ENCODE measurements around the gene YJU2. TPM values are rescaled to one million over a fixed set of nuclear protein-coding genes. Genes with fewer than 3 reads are reported as not detected.

Gene YJU2
- polyA plus RNA-seq, 2 of the 4 experiments (the other 2 are of a cell fraction) = 12.3 to 14.9 TPM

- Histone ChIP-seq H3K4me1 (peaks cover 15% of the 10 kb centered on the region; the same call in 2 of the 3 replicates), H3K27ac (no peak overlapping the region), H3K9me3 (no peaks in the 10 kb centered on the region), H3K4me2 (no peak overlapping the region), H3K4me3 (no peak overlapping the region)
- TF ChIP-seq JUN (IDR thresholded peaks at IDR 0.05) (no peak), NR3C1 (IDR thresholded peaks at IDR 0.05) (no peak), MYC (IDR thresholded peaks at IDR 0.05; ENCODE audit: borderline replicate concordance, low read length) (no peak), NPAS2 (CRISPR knock-in tag; IDR thresholded peaks at IDR 0.05; ENCODE audit: borderline replicate concordance) (no peak), CTCF (IDR thresholded peaks at IDR 0.05) (no peak), POLR2A (IDR thresholded peaks at IDR 0.05; ENCODE audit: low read length) (no peak), ZSCAN20 (CRISPR knock-in tag; IDR thresholded peaks at IDR 0.05) (no peak), HES2 (IDR thresholded peaks at IDR 0.05) (no peak), PBX3 (IDR thresholded peaks at IDR 0.05) (no peak), REST (IDR thresholded peaks at IDR 0.05) (no peak), BHLHE40 (IDR thresholded peaks at IDR 0.05; ENCODE audit: low read depth, low read length) (no peak), KDM5A (IDR thresholded peaks at IDR 0.05) (no peak), KDM1A (IDR thresholded peaks at IDR 0.05; ENCODE audit: low read depth) (no peak), GATA3 (IDR thresholded peaks at IDR 0.05; ENCODE audit: borderline replicate concordance) (no peak), HOXA7 (CRISPR knock-in tag; IDR thresholded peaks at IDR 0.05) (no peak), POLR2AphosphoS2 (conservative IDR thresholded peaks at IDR 0.05; ENCODE audit: low read length) (no peak), HOXB13 (CRISPR knock-in tag; IDR thresholded peaks at IDR 0.05; ENCODE audit: low read depth) (no peak), RARB (CRISPR knock-in tag; IDR thresholded peaks at IDR 0.05) (no peak), TFCP2L1 (CRISPR knock-in tag; IDR thresholded peaks at IDR 0.05) (no peak)
- ATAC-seq (no peak), FAIRE-seq (no peak), DNase-seq (ENCODE audit: low read depth in 1 of 2, low spot score in 1 of 2) (no peak)
- 63% methylated on average over 10 of the region's 10 CpGs for WGBS (ENCODE audit: missing lambda C conversion rate)
- POLR2A ChIA-PET = no interaction called here
- CTCF ChIA-PET = interaction anchor here (1.0 to 8.1 kb wide), 5 partner anchors 8 to 228 kb away, joined by 3 to 45 read pairs (median 7); no protein-coding TSS in a partner anchor
These were observed 31.1 kb upstream of the YJU2 start for GRCh38 chr19:4215807-4216206.

- no peak for FAIRE-seq
- ChIA-PET POLR2A (no interaction called here), CTCF (interaction anchor here (1.0 to 8.1 kb wide), 6 partner anchors 9 to 229 kb away, joined by 3 to 45 read pairs (median 6); no protein-coding TSS in a partner anchor)
- no peaks in the 10 kb centered on the region for H3K9me3 ChIP-seq
- no peak for ATAC-seq
- no peak overlapping the region for H3K4me3 ChIP-seq
- TF ChIP-seq HOXB13 (CRISPR knock-in tag; IDR thresholded peaks at IDR 0.05; ENCODE audit: low read depth) (no peak), POLR2A (IDR thresholded peaks at IDR 0.05; ENCODE audit: low read length) (no peak), FOSL2 (IDR thresholded peaks at IDR 0.05) (no peak), FOSL2 (CRISPR knock-in tag; IDR thresholded peaks at IDR 0.05) (no peak)
- WGBS (ENCODE audit: missing lambda C conversion rate) = 65% methylated on average over 6 of the region's 6 CpGs
- no peak overlapping the region for H3K27ac ChIP-seq
- DNase-seq (ENCODE audit: low read depth in 1 of 2, low spot score in 1 of 2) = no peak
- peaks cover 15% of the 10 kb centered on the region; the same call in 2 of the 3 replicates for H3K4me1 ChIP-seq
- H3K4me2 ChIP-seq = no peak overlapping the region
These were observed 30.0 kb upstream of the YJU2 start for GRCh38 chr19:4216846-4217245.
